ENCODE measurements around the gene DYNC2I2. TPM values are rescaled to one million over a fixed set of nuclear protein-coding genes. Genes with fewer than 3 reads are reported as not detected.
"Not testable (repeated sequence)": the region's sequence is repeated elsewhere in the genome, so short reads cannot be mapped to it uniquely, and the experiment has no call there.

The DYNC2I2 gene
- total RNA-seq, 4 donors from 2014 or later, result 43.5 to 52.4 (median 45.8) TPM

GRCh38 chr9:128696923-128697707 lies 40.5 kb upstream of the DYNC2I2 start:
- H3K9me3 ChIP-seq, result no peaks in the 10 kb centered on the region
- whole genome bisulfite sequencing, result 77% methylated on average over 8 of the region's 8 CpGs
- peaks cover 50% of the 10 kb centered on the region for H3K36me3 ChIP-seq
- peak in 1 of 2 donors; percentile 10 for DNase-seq (ENCODE audit: low spot score in 2 of 2)
- TF ChIP-seq, protein P1, sequence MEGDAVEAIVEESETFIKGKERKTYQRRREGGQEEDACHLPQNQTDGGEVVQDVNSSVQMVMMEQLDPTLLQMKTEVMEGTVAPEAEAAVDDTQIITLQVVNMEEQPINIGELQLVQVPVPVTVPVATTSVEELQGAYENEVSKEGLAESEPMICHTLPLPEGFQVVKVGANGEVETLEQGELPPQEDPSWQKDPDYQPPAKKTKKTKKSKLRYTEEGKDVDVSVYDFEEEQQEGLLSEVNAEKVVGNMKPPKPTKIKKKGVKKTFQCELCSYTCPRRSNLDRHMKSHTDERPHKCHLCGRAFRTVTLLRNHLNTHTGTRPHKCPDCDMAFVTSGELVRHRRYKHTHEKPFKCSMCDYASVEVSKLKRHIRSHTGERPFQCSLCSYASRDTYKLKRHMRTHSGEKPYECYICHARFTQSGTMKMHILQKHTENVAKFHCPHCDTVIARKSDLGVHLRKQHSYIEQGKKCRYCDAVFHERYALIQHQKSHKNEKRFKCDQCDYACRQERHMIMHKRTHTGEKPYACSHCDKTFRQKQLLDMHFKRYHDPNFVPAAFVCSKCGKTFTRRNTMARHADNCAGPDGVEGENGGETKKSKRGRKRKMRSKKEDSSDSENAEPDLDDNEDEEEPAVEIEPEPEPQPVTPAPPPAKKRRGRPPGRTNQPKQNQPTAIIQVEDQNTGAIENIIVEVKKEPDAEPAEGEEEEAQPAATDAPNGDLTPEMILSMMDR (IDR thresholded peaks at IDR 0.05), result no peak
- no peak for TF ChIP-seq EP300 (IDR thresholded peaks at IDR 0.05)
- TF ChIP-seq POLR2A (IDR thresholded peaks at IDR 0.05), result no peak
- TF ChIP-seq POLR2AphosphoS5 (IDR thresholded peaks at IDR 0.05), result no peak
- H3K4me3 ChIP-seq, result no peak overlapping the region
- no peak overlapping the region for H3K27ac ChIP-seq
- H3K4me1 ChIP-seq, result peaks cover 2% of the 10 kb centered on the region
- no peaks in the 10 kb centered on the region for H3K27me3 ChIP-seq

DNA sequence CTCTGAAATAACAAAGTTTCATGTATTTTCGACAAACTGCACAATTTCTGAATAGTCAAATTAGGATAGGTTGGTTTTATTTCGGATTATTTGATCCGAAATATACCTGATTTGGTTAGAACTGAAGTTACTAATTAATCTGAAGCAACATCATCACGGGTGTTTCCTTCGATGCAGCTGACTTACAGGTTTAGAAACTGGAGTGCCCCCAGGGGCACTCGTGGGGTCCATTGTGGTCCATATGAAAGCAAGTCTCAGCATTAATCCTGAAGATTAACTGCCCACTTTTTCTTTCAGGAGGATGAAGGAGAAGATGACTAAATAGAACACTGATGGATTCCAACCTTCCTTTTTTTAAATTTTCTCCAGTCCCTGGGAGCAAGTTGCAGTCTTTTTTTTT lies 37.7 kb upstream of the DYNC2I2 start:
- DNase-seq (ENCODE audit: low spot score in 2 of 2), result no peak
- peaks cover 54% of the 10 kb centered on the region for H3K36me3 ChIP-seq
- H3K9me3 ChIP-seq, result no peaks in the 10 kb centered on the region
- TF ChIP-seq, protein P1 (IDR thresholded peaks at IDR 0.05), result no peak
- TF ChIP-seq POLR2A (IDR thresholded peaks at IDR 0.05) (no peak), POLR2AphosphoS5 (IDR thresholded peaks at IDR 0.05) (no peak)
- peaks cover 15% of the 10 kb centered on the region for H3K4me1 ChIP-seq
- no peaks in the 10 kb centered on the region for H3K27me3 ChIP-seq
- H3K4me3 ChIP-seq, result no peak overlapping the region
- WGBS, result 77% methylated on average over 6 of the region's 6 CpGs
- H3K27ac ChIP-seq, result no peak overlapping the region

DNA sequence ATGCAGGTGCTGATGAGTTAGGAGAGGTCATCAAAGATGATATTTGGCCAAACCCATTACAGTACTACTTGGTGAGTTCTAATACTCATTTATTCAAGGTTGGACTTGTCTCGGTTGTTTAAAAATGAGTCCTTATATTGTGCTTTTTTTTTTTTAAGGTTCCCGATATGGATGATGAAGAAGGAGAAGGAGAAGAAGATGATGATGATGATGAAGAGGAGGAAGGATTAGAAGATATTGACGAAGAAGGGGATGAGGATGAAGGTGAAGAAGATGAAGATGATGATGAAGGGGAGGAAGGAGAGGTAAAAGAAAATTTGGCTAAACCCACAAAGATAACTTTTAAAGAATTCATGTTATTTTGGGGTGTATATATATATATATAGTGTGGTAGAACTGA lies 37.1 kb upstream of the DYNC2I2 start:
- not testable (repeated sequence) for DNase-seq (ENCODE audit: low spot score in 2 of 2); H3K9me3 ChIP-seq; H3K27ac ChIP-seq; H3K27me3 ChIP-seq; H3K4me3 ChIP-seq
- Histone ChIP-seq H3K36me3 (peaks cover 54% of the 10 kb centered on the region), H3K4me1 (peaks cover 15% of the 10 kb centered on the region)
- WGBS, result 92% methylated on average over 3 of the region's 3 CpGs

DNA sequence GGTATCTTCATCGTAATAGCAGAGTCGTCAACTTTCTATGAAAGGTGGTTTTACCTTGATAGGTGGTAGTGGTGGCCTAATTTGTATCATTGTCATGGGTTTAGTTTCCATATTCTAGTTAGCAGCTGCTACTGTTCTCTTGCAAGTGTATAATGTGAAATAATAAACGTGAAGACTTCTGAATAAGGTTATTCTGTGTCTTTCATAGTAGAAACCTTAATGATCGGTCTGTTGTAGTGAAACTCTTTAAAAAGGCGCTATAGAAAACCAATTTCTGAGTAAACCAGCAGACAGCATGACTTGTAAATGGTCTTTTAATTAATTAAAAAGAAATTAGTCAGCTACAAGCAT lies 34.0 kb upstream of the DYNC2I2 start:
- Histone ChIP-seq H3K4me1 (peaks cover 33% of the 10 kb centered on the region), H3K36me3 (peaks cover 37% of the 10 kb centered on the region), H3K9me3 (no peaks in the 10 kb centered on the region), H3K4me3 (peak overlapping the region; percentile 71), H3K27me3 (no peaks in the 10 kb centered on the region), H3K27ac (no peak overlapping the region)
- 6% methylated on average over 5 of the region's 5 CpGs for WGBS
- no peak for TF ChIP-seq EP300 (IDR thresholded peaks at IDR 0.05)
- TF ChIP-seq POLR2AphosphoS5 (IDR thresholded peaks at IDR 0.05), result no peak
- TF ChIP-seq POLR2A (IDR thresholded peaks at IDR 0.05), result no peak
- TF ChIP-seq, protein P1 (IDR thresholded peaks at IDR 0.05), result no peak
- no peak for DNase-seq (ENCODE audit: low spot score in 2 of 2)

DNA sequence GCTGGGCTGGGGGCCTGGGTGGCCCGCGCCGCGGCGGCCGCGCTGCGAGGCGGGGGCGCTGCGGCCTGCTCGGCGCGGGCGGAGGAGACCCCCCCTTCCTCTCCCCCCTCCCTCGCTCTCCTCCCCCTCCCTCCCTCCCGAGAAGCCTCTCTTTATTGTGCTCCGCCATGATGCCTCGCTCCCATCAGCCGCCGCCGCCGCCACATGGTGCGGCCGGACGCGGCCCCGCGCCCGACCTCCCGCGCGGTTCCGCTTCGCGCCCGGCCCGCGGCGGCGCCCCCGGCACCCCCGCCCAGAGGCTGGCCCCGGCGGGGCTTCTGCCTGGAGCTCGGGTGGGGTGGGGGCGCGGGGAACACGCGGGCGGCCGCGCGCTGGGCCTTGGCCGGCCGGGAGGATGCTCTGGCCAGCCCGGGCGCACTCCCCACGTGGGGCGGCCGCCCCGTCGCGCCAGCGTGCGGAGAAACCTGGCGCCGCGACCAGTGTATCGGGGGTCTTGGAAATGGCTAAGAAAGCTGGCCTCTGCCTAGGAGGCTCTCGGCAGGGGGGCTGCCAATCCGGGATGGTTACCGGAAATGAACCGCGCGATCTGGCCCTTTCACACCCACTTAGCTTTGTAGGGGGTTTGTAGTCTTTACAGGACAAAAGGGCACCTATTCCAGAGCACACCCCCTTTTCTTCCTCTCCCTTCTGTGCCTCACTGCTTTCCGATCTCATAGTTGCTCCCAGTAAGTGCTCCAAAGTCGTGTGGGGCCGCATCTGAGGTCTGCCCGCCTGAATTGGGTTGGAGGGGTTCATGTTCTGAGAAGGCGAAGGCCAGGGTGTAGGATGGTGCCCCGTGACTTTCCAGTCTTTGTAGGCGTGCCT lies 33.4 kb upstream of the DYNC2I2 start:
- peak overlapping the region; percentile 71 for H3K4me3 ChIP-seq
- under 1% methylated on average over 16 of the region's 83 CpGs for WGBS
- no peaks in the 10 kb centered on the region for H3K27me3 ChIP-seq
- H3K9me3 ChIP-seq, result no peaks in the 10 kb centered on the region
- DNase-seq (ENCODE audit: low spot score in 2 of 2), result no peak
- peaks cover 32% of the 10 kb centered on the region for H3K36me3 ChIP-seq
- peak overlapping the region; percentile 95 for H3K27ac ChIP-seq
- peaks cover 39% of the 10 kb centered on the region for H3K4me1 ChIP-seq
- TF ChIP-seq EP300 (IDR thresholded peaks at IDR 0.05) (no peak), POLR2A (IDR thresholded peaks at IDR 0.05) (no peak), POLR2AphosphoS5 (IDR thresholded peaks at IDR 0.05) (no peak)
- TF ChIP-seq, protein P1 (IDR thresholded peaks at IDR 0.05), result no peak

Data from suprapubic skin (tissue), 4 donors.